Measurements from ENCODE around the gene DPP7.

DPP7 gene

GRCh38 chr9:137086531-137087408, 27.8 kb downstream of the DPP7 start, which contains the start of gene MAN1B1:
Gene MAN1B1, plus strand, starts transcription at chr9:137086985. Its CDS starts 15 bp downstream, at chr9:137087000.
- Histone ChIP-seq H3K9ac (ENCODE audit: low read depth, low read length, poor library complexity) (peak within 1 kb of the TSS; percentile 94), H3K79me1 (ENCODE audit: low read depth, low read length) (peaks cover 3% of the 10 kb centered on the region), H3K14ac (ENCODE audit: low read length) (peak within 1 kb of the TSS; percentile 87), H3K27me3 (ENCODE audit: control insufficient read depth in 3 of 3, insufficient read depth in 3 of 3, low read depth in 1 of 3, low read length in 3 of 3) (peaks cover 2 to 33% (median 20%) of the 10 kb centered on the region in 3 experiments), H3K4me3 (ENCODE audit: low read length in 2 of 2) (peak within 1 kb of the TSS; percentile 84 to 86), H2BK120ac (ENCODE audit: low read depth, low read length) (no peak within 1 kb of the TSS), H3K18ac (ENCODE audit: low read length) (peak within 1 kb of the TSS; percentile 91), H3K27ac (replicated peaks; ENCODE audit: low read length) (peak within 1 kb of the TSS; percentile 74), H2BK15ac (ENCODE audit: low read length) (peak within 1 kb of the TSS; percentile 52), H3K4me1 (ENCODE audit: control insufficient read depth in 2 of 2, insufficient read depth in 1 of 2, low read depth in 1 of 2, low read length in 2 of 2) (peaks cover 10 to 20% of the 10 kb centered on the region in 2 donors), H3K9me3 (replicated peaks in 1 of 2; ENCODE audit: control insufficient read depth in 2 of 2, insufficient read depth in 1 of 2, low read depth in 1 of 2, low read length in 2 of 2) (no peaks in the 10 kb centered on the region), H2AFZ (ENCODE audit: low read length) (peak within 1 kb of the TSS; percentile 97), H4K91ac (ENCODE audit: low read depth, low read length, poor library complexity) (no peak within 1 kb of the TSS), H2AK5ac (ENCODE audit: low read depth, low read length) (peak within 1 kb of the TSS; percentile 75), H3K36me3 (replicated peaks in 1 of 2; ENCODE audit: control insufficient read depth in 2 of 2, insufficient read depth in 2 of 2, low read length in 2 of 2) (peaks cover 8 to 24% of the 10 kb centered on the region in 2 donors), H3K4ac (ENCODE audit: low read length) (no peak within 1 kb of the TSS), H4K8ac (ENCODE audit: low read depth, low read length) (peak within 1 kb of the TSS; percentile 65), H3K23ac (ENCODE audit: low read depth, low read length, poor library complexity) (peak within 1 kb of the TSS; percentile 99), H2BK12ac (ENCODE audit: low read length) (peak within 1 kb of the TSS; percentile 81), H3K4me2 (ENCODE audit: insufficient read depth, low read length, poor library complexity, severe bottlenecking) (peak within 1 kb of the TSS; percentile 98), H2BK5ac (ENCODE audit: low read length) (peak within 1 kb of the TSS; percentile 67)
- peak; percentile 98 for DNase-seq (ENCODE audit: low spot score)
- no CpG with 5 or more reads among the region's 101 CpGs for WGBS, 2 donors (ENCODE audit: extremely low coverage in 2 of 2, insufficient read length in 2 of 2, insufficient replicate concordance in 1 of 2)

- Histone ChIP-seq H3K23ac (ENCODE audit: low read depth, low read length, poor library complexity) (peak overlapping the region; percentile 99), H2BK15ac (ENCODE audit: low read length) (peak overlapping the region; percentile 49), H3K4me3 (ENCODE audit: low read length in 2 of 2) (peak overlapping the region; percentile 84), H3K14ac (ENCODE audit: low read length) (peak overlapping the region; percentile 38), H2AK5ac (ENCODE audit: low read depth, low read length) (peak overlapping the region; percentile 75), H3K27ac (replicated peaks; ENCODE audit: low read length) (no peak overlapping the region), H2BK120ac (ENCODE audit: low read depth, low read length) (no peak overlapping the region), H3K4ac (ENCODE audit: low read length) (no peak overlapping the region), H2BK5ac (ENCODE audit: low read length) (no peak overlapping the region), H4K8ac (ENCODE audit: low read depth, low read length) (peak overlapping the region; percentile 65), H3K4me2 (ENCODE audit: insufficient read depth, low read length, poor library complexity, severe bottlenecking) (peak overlapping the region; percentile 98), H2BK12ac (ENCODE audit: low read length) (peak overlapping the region; percentile 81), H2AFZ (ENCODE audit: low read length) (peak overlapping the region; percentile 97), H3K79me1 (ENCODE audit: low read depth, low read length) (peaks cover 3% of the 10 kb centered on the region), H3K9me3 (replicated peaks in 1 of 2; ENCODE audit: control insufficient read depth in 2 of 2, insufficient read depth in 1 of 2, low read depth in 1 of 2, low read length in 2 of 2) (no peaks in the 10 kb centered on the region), H3K27me3 (ENCODE audit: control insufficient read depth in 3 of 3, insufficient read depth in 3 of 3, low read depth in 1 of 3, low read length in 3 of 3) (peaks cover 2 to 39% (median 22%) of the 10 kb centered on the region in 3 experiments), H3K9ac (ENCODE audit: low read depth, low read length, poor library complexity) (peak overlapping the region; percentile 91), H3K4me1 (ENCODE audit: control insufficient read depth in 2 of 2, insufficient read depth in 1 of 2, low read depth in 1 of 2, low read length in 2 of 2) (peaks cover 10 to 20% of the 10 kb centered on the region in 2 donors), H4K91ac (ENCODE audit: low read depth, low read length, poor library complexity) (no peak overlapping the region), H3K36me3 (replicated peaks in 1 of 2; ENCODE audit: control insufficient read depth in 2 of 2, insufficient read depth in 2 of 2, low read length in 2 of 2) (peaks cover 6 to 20% of the 10 kb centered on the region in 2 donors), H3K18ac (ENCODE audit: low read length) (peak overlapping the region; percentile 76)
- no peak for DNase-seq (ENCODE audit: low spot score)
- no CpG with 5 or more reads among the region's 58 CpGs for WGBS, 2 donors (ENCODE audit: extremely low coverage in 2 of 2, insufficient read length in 2 of 2, insufficient replicate concordance in 1 of 2)
Observed at GRCh38 chr9:137085920-137086530, 28.5 kb downstream of the DPP7 start.

- no peak overlapping the region for H3K4ac ChIP-seq (ENCODE audit: low read length)
- peaks cover 6 to 54% (median 36%) of the 10 kb centered on the region in 3 experiments for H3K27me3 ChIP-seq (ENCODE audit: control insufficient read depth in 3 of 3, insufficient read depth in 3 of 3, low read depth in 1 of 3, low read length in 3 of 3)
- no peak overlapping the region for H3K27ac ChIP-seq (replicated peaks; ENCODE audit: low read length)
- no peak overlapping the region for H2AFZ ChIP-seq (ENCODE audit: low read length)
- peaks cover 3% of the 10 kb centered on the region for H3K79me1 ChIP-seq (ENCODE audit: low read depth, low read length)
- H4K8ac ChIP-seq (ENCODE audit: low read depth, low read length): no peak overlapping the region
- H3K4me3 ChIP-seq (ENCODE audit: low read length in 2 of 2): no peak overlapping the region
- peak overlapping the region; percentile 40 for H3K23ac ChIP-seq (ENCODE audit: low read depth, low read length, poor library complexity)
- no peak overlapping the region for H3K18ac ChIP-seq (ENCODE audit: low read length)
- WGBS, 2 donors (ENCODE audit: extremely low coverage in 2 of 2, insufficient read length in 2 of 2, insufficient replicate concordance in 1 of 2): no CpG with 5 or more reads among the region's 9 CpGs
- no peak overlapping the region for H2AK5ac ChIP-seq (ENCODE audit: low read depth, low read length)
- peaks cover 10 to 20% of the 10 kb centered on the region in 2 donors for H3K4me1 ChIP-seq (ENCODE audit: control insufficient read depth in 2 of 2, insufficient read depth in 1 of 2, low read depth in 1 of 2, low read length in 2 of 2)
- H2BK12ac ChIP-seq (ENCODE audit: low read length): no peak overlapping the region
- no peak for DNase-seq (ENCODE audit: low spot score)
- H2BK120ac ChIP-seq (ENCODE audit: low read depth, low read length): no peak overlapping the region
- no peak overlapping the region for H2BK15ac ChIP-seq (ENCODE audit: low read length)
- H3K9ac ChIP-seq (ENCODE audit: low read depth, low read length, poor library complexity): peak overlapping the region; percentile 68
- peaks cover 5 to 11% of the 10 kb centered on the region in 2 donors for H3K36me3 ChIP-seq (replicated peaks in 1 of 2; ENCODE audit: control insufficient read depth in 2 of 2, insufficient read depth in 2 of 2, low read length in 2 of 2)
- H4K91ac ChIP-seq (ENCODE audit: low read depth, low read length, poor library complexity): no peak overlapping the region
- peaks cover 0 to 3% of the 10 kb centered on the region in 2 donors for H3K9me3 ChIP-seq (replicated peaks in 1 of 2; ENCODE audit: control insufficient read depth in 2 of 2, insufficient read depth in 1 of 2, low read depth in 1 of 2, low read length in 2 of 2)
- no peak overlapping the region for H3K4me2 ChIP-seq (ENCODE audit: insufficient read depth, low read length, poor library complexity, severe bottlenecking)
- H3K14ac ChIP-seq (ENCODE audit: low read length): no peak overlapping the region
- no peak overlapping the region for H2BK5ac ChIP-seq (ENCODE audit: low read length)
Observed at GRCh38 chr9:137084526-137084925, 30.0 kb downstream of the DPP7 start.
